ENCODE measurements around the gene PRDM16. TPM values are rescaled to one million over a fixed set of nuclear protein-coding genes. Genes with fewer than 3 reads are reported as not detected.
"Not testable (repeated sequence)": the region's sequence is repeated elsewhere in the genome, so short reads cannot be mapped to it uniquely, and the experiment has no call there.

PRDM16 gene
- total RNA-seq, 1 experiment from 2014 or later: not detected

DNA sequence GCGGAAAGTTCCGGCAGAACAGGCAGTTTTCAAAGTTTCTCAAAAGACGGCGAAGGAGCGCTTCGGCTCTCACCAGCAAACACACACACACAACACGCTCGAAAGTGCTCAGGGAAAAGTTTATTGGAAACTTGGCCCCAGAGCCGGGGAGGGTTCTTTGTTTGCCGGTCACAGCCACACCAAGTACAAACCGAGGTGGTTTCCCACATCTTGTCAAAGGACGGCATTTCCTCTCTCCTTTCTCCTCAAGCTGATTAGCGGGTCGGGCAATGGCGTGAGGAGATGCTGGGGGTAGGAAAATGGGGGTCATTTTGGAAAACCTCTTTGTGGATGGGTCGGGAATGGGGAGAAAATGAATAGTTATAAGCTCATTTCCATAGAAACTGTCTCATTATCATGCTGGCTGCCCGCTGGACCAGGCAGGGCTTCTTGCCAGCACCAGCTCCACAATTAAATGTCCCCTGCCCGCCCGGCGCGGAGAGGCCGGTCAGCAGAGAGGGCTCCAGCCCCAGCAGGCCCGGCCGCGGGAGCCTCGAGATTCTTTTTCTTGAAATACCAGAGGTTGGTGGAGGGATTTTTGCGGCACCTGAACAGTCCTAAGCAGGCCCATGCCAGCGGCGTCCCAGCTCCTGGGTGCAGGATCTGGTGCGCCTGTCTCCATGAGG lies 92.3 kb downstream of the PRDM16 start:
- DNase-seq (ENCODE audit: low read depth): no peak

DNA sequence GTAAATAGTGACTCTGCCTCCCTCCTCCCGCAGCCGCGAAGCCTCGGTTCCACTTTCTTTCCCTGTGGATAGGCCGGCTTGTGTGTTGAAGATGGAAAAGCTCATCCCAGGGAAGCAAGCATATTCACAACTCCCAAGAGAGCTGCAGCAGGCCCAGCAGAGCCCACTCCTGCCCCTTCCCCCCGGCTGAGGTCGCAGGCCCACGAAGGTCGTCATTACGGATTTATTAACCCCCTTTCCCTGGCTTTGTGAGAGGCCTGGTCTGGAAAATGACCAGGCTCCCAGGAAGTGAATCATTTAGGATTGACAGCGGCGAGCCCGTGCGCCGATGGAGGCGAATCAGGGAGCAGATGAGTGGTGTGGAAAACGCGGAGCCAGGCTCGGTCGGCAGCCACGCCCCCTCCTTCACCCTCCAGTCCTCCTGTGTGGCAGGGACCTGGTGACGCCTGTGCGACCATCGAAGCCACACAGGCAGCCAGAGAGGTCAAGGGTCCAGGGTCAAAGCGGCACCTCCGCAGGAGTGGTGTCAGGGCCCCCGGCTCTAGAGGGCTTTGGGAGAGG lies 93.4 kb downstream of the PRDM16 start:
- no peak for DNase-seq (ENCODE audit: low read depth)

- DNase-seq (ENCODE audit: low read depth): no peak
Observed at GRCh38 chr1:3163356-3163755, 94.4 kb downstream of the PRDM16 start.

DNA sequence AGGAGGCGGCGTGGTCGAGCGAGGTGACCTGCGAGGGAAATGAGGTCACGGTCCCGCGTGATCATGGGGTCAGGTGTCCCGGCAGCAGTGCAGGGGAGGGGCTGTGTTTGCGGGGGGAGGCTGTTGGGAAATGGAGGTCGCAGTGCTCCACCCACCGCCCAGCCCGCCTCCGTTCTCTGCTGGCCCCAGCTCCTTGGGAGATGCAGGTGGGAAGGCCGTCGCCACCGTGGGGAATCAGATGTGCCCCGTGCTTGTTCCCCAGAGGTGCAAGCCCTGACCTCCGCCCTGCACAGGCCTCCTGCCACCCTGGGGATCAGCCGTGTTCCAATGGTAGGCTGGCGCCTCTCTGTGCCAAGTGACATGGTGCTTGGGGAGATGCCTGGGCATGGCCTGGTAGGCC lies 95.7 kb downstream of the PRDM16 start:
- DNase-seq (ENCODE audit: low read depth): no peak

DNA sequence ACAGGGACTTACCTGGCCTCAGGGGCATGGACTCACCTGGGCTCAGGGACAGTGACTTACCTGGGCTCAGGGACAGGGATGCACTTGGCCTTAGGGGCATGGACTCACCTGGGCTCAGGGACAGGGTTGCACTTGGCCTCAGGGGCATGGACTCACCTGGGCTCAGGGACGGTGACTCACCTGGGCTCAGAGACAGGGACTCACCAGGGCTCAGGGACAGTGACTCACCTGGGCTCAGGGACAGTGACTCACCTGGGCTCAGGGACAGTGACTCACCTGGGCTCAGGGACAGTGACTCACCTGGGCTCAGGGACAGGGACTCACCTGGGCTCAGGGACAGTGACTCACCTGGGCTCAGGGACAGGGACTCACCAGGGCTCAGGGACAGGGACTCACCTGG lies 96.2 kb downstream of the PRDM16 start:
- DNase-seq (ENCODE audit: low read depth): not testable (repeated sequence)

GRCh38 chr1:3166206-3166918 lies 97.4 kb downstream of the PRDM16 start:
- DNase-seq (ENCODE audit: low read depth): no peak

GRCh38 chr1:3167255-3167654 lies 98.3 kb downstream of the PRDM16 start:
- no peak for DNase-seq (ENCODE audit: low read depth)

GRCh38 chr1:3168678-3169077 lies 99.7 kb downstream of the PRDM16 start:
- DNase-seq (ENCODE audit: low read depth): no peak

DNA sequence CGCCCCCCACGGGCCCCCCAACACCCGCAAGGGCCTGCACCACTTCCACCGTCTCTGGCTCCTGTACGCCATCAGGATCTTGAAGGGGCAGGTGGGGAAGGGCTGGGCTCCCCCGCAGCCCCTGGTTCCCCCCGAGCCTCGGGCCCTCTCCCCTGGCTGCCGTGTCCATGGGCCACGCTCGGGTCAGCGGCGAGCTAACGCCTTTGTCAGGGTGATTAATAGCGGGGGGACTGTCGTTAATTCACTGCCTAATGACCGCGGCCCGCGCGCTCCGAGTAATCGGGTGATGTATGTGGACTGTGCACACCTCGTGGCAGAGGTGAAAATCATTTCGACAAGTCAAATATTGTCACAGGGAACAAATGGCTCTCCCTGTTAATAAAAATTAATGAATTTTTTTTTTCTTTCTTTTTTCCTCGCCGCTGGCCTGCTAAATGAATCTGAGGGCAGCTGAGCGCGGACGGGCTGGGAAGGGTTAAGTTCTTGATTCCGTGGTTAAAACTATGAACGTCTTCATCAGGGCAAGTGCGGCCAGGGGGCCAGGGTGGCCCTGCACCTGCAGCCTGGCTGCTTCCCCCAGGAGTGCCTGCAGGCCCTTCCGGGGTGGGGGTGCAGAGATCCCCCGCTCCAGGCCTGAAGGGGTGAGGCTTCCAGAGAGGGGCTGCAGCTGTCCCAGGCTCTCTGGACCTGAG lies 100.8 kb downstream of the PRDM16 start:
- DNase-seq (ENCODE audit: low read depth): no peak

GRCh38 chr1:3170561-3171453 lies 101.8 kb downstream of the PRDM16 start:
- DNase-seq (ENCODE audit: low read depth): no peak

DNA sequence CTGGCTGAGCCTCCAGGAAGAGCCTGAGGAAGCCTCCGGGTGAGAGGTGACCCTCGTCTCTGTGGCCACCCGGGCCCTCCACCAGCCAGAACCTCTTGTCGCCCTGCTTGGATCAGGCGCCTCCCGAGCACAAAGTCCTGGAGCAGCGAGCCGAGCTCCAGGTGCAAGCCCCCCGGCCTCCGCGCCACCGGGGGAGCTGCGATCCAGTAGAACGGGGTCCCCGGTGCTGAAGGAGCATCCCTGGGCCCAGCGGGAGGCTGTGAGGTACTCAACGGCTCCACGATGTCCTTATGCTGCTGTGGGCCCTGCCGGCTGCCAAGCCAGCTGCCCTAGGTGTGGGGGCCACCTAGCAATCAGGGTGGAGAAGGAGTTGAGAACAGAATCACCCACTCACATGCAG lies 102.8 kb downstream of the PRDM16 start:
- no peak for DNase-seq (ENCODE audit: low read depth)

DNA sequence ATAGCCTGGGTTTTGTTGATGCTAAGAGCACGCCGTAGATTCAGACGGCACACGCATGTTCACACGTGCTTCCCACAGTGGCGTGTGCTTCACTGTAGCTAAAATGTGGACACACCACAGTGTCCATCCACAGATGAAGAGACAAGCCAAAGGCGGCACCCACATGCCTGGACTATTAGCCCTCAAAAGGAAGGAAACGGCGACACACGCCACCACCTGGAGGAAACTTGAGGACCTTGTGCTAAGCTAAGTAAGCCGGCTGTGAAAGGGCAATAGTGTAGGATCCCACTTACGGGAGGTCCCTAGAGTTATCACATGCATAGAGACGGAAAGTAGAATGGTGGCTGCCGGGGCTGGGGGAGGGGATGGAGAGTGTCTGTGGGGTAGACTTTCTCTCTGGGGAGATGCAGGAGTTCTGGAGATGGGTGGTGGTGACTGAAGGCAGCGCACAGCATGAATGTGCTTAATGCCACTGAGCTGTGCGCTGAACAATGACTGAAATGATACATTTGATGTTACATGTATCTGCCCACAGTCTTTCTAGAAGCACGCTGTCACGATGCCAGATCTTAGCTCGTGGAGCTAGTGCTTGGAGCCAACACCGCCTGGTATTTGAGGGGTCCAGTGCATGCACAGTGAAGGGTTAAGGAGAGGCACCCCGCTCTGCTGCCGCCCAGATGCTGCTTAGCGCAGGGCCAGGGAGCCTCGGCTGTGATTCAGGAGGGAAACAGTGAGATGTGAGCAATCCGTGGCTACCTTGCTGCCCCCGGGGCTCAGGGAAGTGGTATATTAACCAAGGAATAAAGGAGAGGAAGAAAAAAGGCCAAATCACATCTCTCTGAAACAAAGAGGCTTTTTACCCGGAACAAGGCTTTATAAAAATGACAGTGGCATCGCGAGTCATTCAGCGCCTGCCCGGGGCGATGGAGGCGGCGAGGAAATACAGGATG lies 103.7 kb downstream of the PRDM16 start:
- DNase-seq (ENCODE audit: low read depth): no peak

GRCh38 chr1:3173381-3173980 lies 104.5 kb downstream of the PRDM16 start:
- DNase-seq (ENCODE audit: low read depth): no peak

GRCh38 chr1:3174487-3175247 lies 105.7 kb downstream of the PRDM16 start:
- no peak for DNase-seq (ENCODE audit: low read depth)

DNA sequence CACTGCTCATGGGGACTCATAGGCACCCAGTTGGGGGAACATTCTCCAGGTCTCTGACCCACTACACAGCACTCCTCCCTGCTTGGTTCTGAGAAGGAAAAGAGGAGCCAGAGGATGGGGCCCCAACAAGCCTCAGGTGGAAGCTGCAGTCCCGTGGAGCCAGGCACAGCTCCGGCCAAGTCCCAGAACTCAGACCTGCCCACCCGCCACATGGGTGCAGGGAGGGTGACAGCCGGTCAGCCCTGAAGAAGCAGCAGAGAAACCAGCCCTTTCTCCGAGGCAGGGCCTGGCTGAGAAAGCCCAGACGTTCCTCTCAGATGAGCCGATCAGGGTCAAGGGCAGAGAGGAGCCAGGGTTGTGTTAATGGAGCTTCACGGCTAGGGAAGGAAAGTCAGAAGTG lies 106.5 kb downstream of the PRDM16 start:
- DNase-seq (ENCODE audit: low read depth): no peak

DNA sequence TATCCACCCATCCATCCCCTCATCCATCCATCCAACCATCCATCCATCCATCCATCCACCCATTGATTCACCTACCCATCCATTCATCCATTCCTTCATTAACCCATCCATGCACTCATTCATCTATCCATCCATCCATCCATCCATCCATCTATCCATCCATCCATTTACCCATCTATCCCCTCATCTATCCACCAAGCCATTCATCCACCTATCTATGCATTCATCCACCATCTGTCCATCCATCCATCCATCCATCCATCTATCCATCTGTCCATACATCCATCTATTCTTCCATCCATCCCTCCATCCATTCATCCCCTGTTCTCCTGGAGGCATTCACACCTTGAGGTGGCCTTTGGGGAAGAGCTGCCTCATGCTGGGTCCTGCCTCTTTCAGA lies 107.0 kb downstream of the PRDM16 start:
- DNase-seq (ENCODE audit: low read depth): no peak

- no peak for DNase-seq (ENCODE audit: low read depth)
Observed at GRCh38 chr1:3176820-3177219, 107.8 kb downstream of the PRDM16 start.

DNA sequence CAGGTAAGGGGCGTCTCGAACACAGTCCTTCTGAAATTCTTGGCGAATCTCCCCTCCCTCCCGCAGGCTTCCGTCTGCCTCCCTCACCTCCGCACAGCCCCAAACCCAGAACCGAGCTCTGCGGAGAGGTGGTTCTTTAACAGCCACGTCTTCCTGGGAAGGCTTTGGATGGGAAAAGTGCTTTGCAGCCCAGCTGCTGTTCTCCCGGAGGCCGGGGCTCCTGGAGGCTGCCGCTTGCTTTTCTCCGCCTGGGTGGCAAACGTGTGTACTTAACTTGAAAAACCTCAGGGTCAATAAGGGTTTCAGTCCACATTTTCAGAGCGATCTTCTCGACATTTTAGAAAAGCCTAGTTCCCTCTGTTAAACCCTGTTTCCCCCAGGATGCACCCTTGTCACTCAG lies 109.3 kb downstream of the PRDM16 start:
- no peak for DNase-seq (ENCODE audit: low read depth)

- DNase-seq (ENCODE audit: low read depth): no peak
Observed at GRCh38 chr1:3179471-3179870, 110.5 kb downstream of the PRDM16 start.
